A549 (cell line): ENCODE results near the gene IQCC. TPM values are rescaled to one million over a fixed set of nuclear protein-coding genes. Genes with fewer than 3 reads are reported as not detected.

Experiments
- ATAC-seq, 2 experiments: fragments of 200-7000 bp in 1 of 2; fragments of >200 bp in 1 of 2; cut with Nextera tagmentation in 1 of 2; cut with Tn5 transposase in 1 of 2; 3 replicates each; pipeline versions ENCODE4 v1.8.0 to v1.9.1; 2018 to 2020; ENCODE audit warnings: mild to moderate bottlenecking in 1 of 2, moderate library complexity in 1 of 2
- CTCF ChIA-PET: fragments of 300-600 bp; sonication (Branson Sonifier 250); formaldehyde crosslinking; extraction: SDS; loops from one replicate; lab custom pipeline; 2021; ENCODE audit warnings: antibody characterized with exemption, inconsistent platforms; lab: Yijun Ruan, JAX
- POLR2A ChIA-PET: fragments of 350-600 bp; formaldehyde crosslinking; extraction: SDS; loops from one replicate; lab custom pipeline; 2021; ENCODE audit warnings: antibody characterized with exemption, inconsistent platforms; lab: Yijun Ruan, JAX
- DNase-seq, 2 experiments: peaks; one replicate each; pipeline versions ENCODE4 v3.0.0 to v3.0.0-alpha.2; 2011 to 2016; ENCODE audit warnings: low read depth in 1 of 2, low spot score in 1 of 2
- FAIRE-seq: peaks from 2 replicates; lab custom pipeline; 2011; peaks lifted over from hg19 to GRCh38; lab: Jason Lieb, UNC
- H3K27ac ChIP-seq, 2 experiments: fragments of >200 bp; sonication (Bioruptor Twin); formaldehyde crosslinking; 3 replicates each; pipeline ENCODE4 v1.5.1; 2016 to 2017
- H3K4me1 ChIP-seq: fragments of >200 bp; sonication (Bioruptor Twin); formaldehyde crosslinking; 3 replicates; pipeline ENCODE4 v1.6.1; 2016
- H3K4me2 ChIP-seq: fragments of >200 bp; sonication (Bioruptor Twin); formaldehyde crosslinking; 3 replicates; pipeline ENCODE4 v1.6.1; 2016
- H3K4me3 ChIP-seq: fragments of >200 bp; sonication (Bioruptor Twin); formaldehyde crosslinking; 3 replicates; pipeline ENCODE4 v1.5.1; 2016
- H3K9me3 ChIP-seq: fragments of >200 bp; sonication (Bioruptor Twin); formaldehyde crosslinking; 3 replicates; pipeline ENCODE4 v1.6.1; 2016
- BHLHE40 ChIP-seq: IDR thresholded peaks from 2 replicates; pipeline ENCODE4 v1.6.1; 2012; ENCODE audit warnings: low read depth, low read length, inconsistent platforms
- CBX2 ChIP-seq: fragments of 200-600 bp; sonication (generic); IDR thresholded peaks from 2 replicates; pipeline ENCODE4 v1.6.1; 2016; ENCODE audit warnings: low read depth, mild to moderate bottlenecking, borderline replicate concordance
- CEBPB ChIP-seq, 2 experiments: fragments of >200 bp in 1 of 2; sonication (Bioruptor Twin) in 1 of 2; formaldehyde crosslinking in 1 of 2; IDR thresholded peaks; 2 replicates each; pipeline ENCODE4 v1.6.1; 2012 to 2016
- CHD2 ChIP-seq: fragments of 150-350 bp; IDR thresholded peaks from 2 replicates; pipeline ENCODE4 v1.6.1; 2014; ENCODE audit warnings: low read length; ENCODE audit not compliant: partially characterized antibody
- EHF ChIP-seq: fragments of 250-450 bp; sonication (Bioruptor Pico); IDR thresholded peaks from 2 replicates; pipeline ENCODE4 v1.5.0; 2020; ENCODE audit warnings: mild to moderate bottlenecking
- FOSL2 ChIP-seq, 2 experiments: fragments of 450-650 bp in 1 of 2; fragments of >200 bp in 1 of 2; sonication (Bioruptor Twin) in 1 of 2; formaldehyde crosslinking; IDR thresholded peaks; 2 replicates each; pipeline versions ENCODE4 v1.5.0 to v1.6.1; 2016 to 2020; ENCODE audit warnings: mild to moderate bottlenecking in 1 of 2, moderate library complexity in 1 of 2
- FOXS1 ChIP-seq: fragments of 250-450 bp; sonication (Bioruptor Pico); IDR thresholded peaks from 2 replicates; pipeline ENCODE4 v1.5.0; 2020; ENCODE audit warnings: mild to moderate bottlenecking, moderate library complexity
- GATA3 ChIP-seq: IDR thresholded peaks from 2 replicates; pipeline ENCODE4 v1.6.1; 2012; ENCODE audit warnings: borderline replicate concordance
- HDAC2 ChIP-seq: fragments of 200-600 bp; sonication (generic); IDR thresholded peaks from 2 replicates; pipeline ENCODE4 v1.6.1; 2016
- HOXB5 ChIP-seq: fragments of 250-450 bp; sonication (Bioruptor Pico); IDR thresholded peaks from 2 replicates; pipeline ENCODE4 v1.5.0; 2020; ENCODE audit warnings: mild to moderate bottlenecking, moderate library complexity
- JUN ChIP-seq, 2 experiments: fragments of >200 bp; sonication (Bioruptor Twin); formaldehyde crosslinking; IDR thresholded peaks; 2 replicates in 1 of 2; 3 replicates in 1 of 2; pipeline ENCODE4 v1.6.1; 2016 to 2017
- KDM5A ChIP-seq: fragments of 200-600 bp; sonication (generic); IDR thresholded peaks from 2 replicates; pipeline ENCODE4 v1.6.1; 2016; ENCODE audit warnings: antibody characterized with exemption, mild to moderate bottlenecking
- MAFK ChIP-seq: fragments of 450-650 bp; IDR thresholded peaks from 2 replicates; pipeline ENCODE4 v1.6.1; 2014; ENCODE audit not compliant: partially characterized antibody
- MAZ ChIP-seq: fragments of 150-350 bp; IDR thresholded peaks from 2 replicates; pipeline ENCODE4 v1.6.1; 2014; ENCODE audit warnings: antibody characterized with exemption, low read depth, low read length, borderline replicate concordance
- MYC ChIP-seq: IDR thresholded peaks from 2 replicates; pipeline ENCODE4 v1.6.1; 2012; ENCODE audit warnings: mild to moderate bottlenecking, inconsistent platforms, low read length, improper control_type of control experiment, borderline replicate concordance
- NR3C1 ChIP-seq: fragments of >200 bp; sonication (Bioruptor Twin); formaldehyde crosslinking; IDR thresholded peaks from 3 replicates; pipeline ENCODE4 v1.6.1; 2017
- POLR2AphosphoS2 ChIP-seq: conservative IDR thresholded peaks from 2 replicates; pipeline ENCODE4 v1.6.1; 2012; ENCODE audit warnings: low read length, improper control_type of control experiment, inconsistent platforms
- RNF2 ChIP-seq: fragments of 200-600 bp; sonication (generic); IDR thresholded peaks from 2 replicates; pipeline ENCODE4 v1.6.1; 2016; ENCODE audit warnings: low read depth, mild to moderate bottlenecking, antibody characterized with exemption, moderate library complexity, borderline replicate concordance
- SMC3 ChIP-seq: fragments of >200 bp; sonication (Bioruptor Twin); formaldehyde crosslinking; IDR thresholded peaks from 3 replicates; pipeline ENCODE4 v1.6.1; 2018; ENCODE audit warnings: inconsistent platforms
- ZFP36 ChIP-seq: fragments of 450-650 bp; IDR thresholded peaks from 2 replicates; pipeline ENCODE4 v1.6.1; 2014; ENCODE audit warnings: borderline replicate concordance; ENCODE audit not compliant: partially characterized antibody
- ZNF302 ChIP-seq: fragments of 250-450 bp; sonication (Bioruptor Pico); IDR thresholded peaks from 2 replicates; pipeline ENCODE4 v1.9.0; 2021; ENCODE audit warnings: inconsistent platforms, mild to moderate bottlenecking, moderate library complexity
- WGBS: methylation state at CpG from one replicate; pipeline ENCODE4 v1.1.6; 2017; ENCODE audit errors: missing lambda C conversion rate; 5-methylcytosine and 5-hydroxymethylcytosine counted together
- polyA plus RNA-seq, 4 experiments: library from polyadenylated mRNA; depleted of rRNA in 3 of 4; stranded (reverse); fragments of >200 nt; fragmentation: RNase III in 1 of 4; extraction: RNeasy Plus Mini Kit Qiagen cat#74134 plus additional on column Dnase treatment in 1 of 4; gene quantifications; 2 replicates in 3 of 4; 3 replicates in 1 of 4; pipeline ENCODE4 v1.2.3, GENCODE V29; 2011 to 2017
- TF ChIP-seq, protein P1 (sequence below): fragments of >200 bp; sonication (Bioruptor Twin); formaldehyde crosslinking; IDR thresholded peaks from 2 replicates; pipeline ENCODE4 v1.6.1; 2016
- TF ChIP-seq, protein P2 (sequence below): IDR thresholded peaks from 2 replicates; pipeline ENCODE4 v1.6.1; 2012
- TF ChIP-seq, protein P3 (sequence below): fragments of 200-600 bp; sonication (generic); IDR thresholded peaks from 2 replicates; pipeline ENCODE4 v1.6.1; 2016; ENCODE audit warnings: antibody characterized with exemption, mild to moderate bottlenecking, moderate library complexity
- TF ChIP-seq, protein P4 (sequence below): IDR thresholded peaks from 2 replicates; pipeline ENCODE4 v1.6.1; 2012

The IQCC gene
- polyA plus RNA-seq, 2 of the 4 experiments (the other 2 are of a cell fraction), result 1.6 to 2.0 TPM

DNA sequence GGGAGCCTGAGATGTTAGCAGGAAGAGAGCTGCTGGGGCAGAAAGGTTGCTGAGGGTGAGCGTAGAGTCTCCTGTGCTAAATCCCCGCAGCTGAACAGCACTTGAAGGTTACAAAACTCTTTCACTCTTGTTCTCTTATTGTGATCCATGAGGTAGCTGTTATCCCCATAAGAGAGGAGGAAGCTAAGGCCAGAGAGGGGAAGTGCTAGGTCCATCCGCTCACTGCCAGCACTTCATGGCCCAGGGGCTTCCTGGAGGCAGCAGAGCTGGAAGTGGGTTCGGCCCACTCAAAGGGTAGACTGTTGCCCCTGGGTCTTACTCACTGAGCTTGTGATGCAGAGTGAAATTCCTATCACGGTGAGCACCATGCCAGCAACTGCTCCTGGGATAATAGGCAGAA is 11.1 kb downstream of the IQCC start:
- Histone ChIP-seq H3K27ac (no peak overlapping the region), H3K4me2 (no peak overlapping the region), H3K4me1 (peaks cover 8% of the 10 kb centered on the region; the same call in 2 of the 3 replicates), H3K9me3 (no peaks in the 10 kb centered on the region), H3K4me3 (no peak overlapping the region)
- no peak for DNase-seq
- FAIRE-seq, result no peak
- POLR2A ChIA-PET, result interaction anchor here (1.4 to 1.8 kb wide), 3 partner anchors 25 to 119 kb away, joined by 3 to 10 read pairs (median 8); partner anchors contain the start of genes MARCKSL1 and TXLNA
- no peak for ATAC-seq
- CTCF ChIA-PET, result interaction anchor here (0.5 to 10.4 kb wide), 23 partner anchors 10 to 198 kb away, joined by 3 to 96 read pairs (median 6); partner anchors contain the start of genes CCDC28B, FAM167B, IQCC and LCK
- WGBS, result 92% methylated on average over 5 of the region's 5 CpGs
- TF ChIP-seq JUN (IDR thresholded peaks at IDR 0.05), result no peak
- TF ChIP-seq MAZ, result no peak
- no peak for TF ChIP-seq CBX2

DNA sequence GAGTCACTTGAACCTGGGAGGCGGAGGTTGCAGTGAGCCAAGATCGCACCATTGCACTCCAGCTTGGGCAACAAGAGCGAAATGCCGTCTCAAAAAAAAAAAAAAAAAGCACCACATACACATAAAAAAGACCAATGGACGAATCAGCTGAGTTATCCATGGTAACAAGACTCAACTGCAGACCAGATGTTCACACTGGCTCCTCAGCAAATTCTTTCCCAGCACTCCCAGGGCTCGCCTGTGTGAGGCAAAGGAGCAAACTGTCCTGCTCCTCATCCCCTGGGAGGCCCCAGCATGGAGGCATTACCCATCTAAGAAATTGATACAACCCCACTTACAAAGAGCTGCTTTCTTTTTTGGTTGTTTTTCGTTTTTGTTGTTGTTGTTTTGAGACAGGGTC is 13.6 kb downstream of the IQCC start:
- no peak overlapping the region for H3K4me2 ChIP-seq
- TF ChIP-seq, protein P1, sequence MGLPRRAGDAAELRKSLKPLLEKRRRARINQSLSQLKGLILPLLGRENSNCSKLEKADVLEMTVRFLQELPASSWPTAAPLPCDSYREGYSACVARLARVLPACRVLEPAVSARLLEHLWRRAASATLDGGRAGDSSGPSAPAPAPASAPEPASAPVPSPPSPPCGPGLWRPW, result no peak
- TF ChIP-seq HDAC2, result no peak
- no peak for TF ChIP-seq FOSL2 (IDR thresholded peaks at IDR 0.05)
- no peak for TF ChIP-seq FOSL2 (CRISPR knock-in tag; IDR thresholded peaks at IDR 0.05)
- TF ChIP-seq NR3C1, result no peak
- no peak for TF ChIP-seq CHD2
- TF ChIP-seq MAFK, result no peak
- no peak for TF ChIP-seq GATA3
- no peak for TF ChIP-seq BHLHE40
- TF ChIP-seq ZNF302, result no peak
- no peak for TF ChIP-seq MYC
- TF ChIP-seq CEBPB (IDR thresholded peaks at IDR 0.05), result no peak
- TF ChIP-seq, all 56 proteins: peak for 0
- ChIA-PET CTCF (interaction anchor here (1.2 to 10.4 kb wide), 3 partner anchors 21 to 98 kb away, joined by 4 to 96 read pairs (median 20); partner anchors contain the start of genes FAM167B and LCK), POLR2A (no interaction called here)
- Histone ChIP-seq H3K4me1 (peaks cover 17% of the 10 kb centered on the region), H3K9me3 (no peaks in the 10 kb centered on the region), H3K27ac (no peak overlapping the region), H3K4me3 (no peak overlapping the region)
- FAIRE-seq (no peak), DNase-seq (no peak), ATAC-seq (no peak)
- WGBS, result 87% methylated on average over 7 of the region's 7 CpGs

DNA sequence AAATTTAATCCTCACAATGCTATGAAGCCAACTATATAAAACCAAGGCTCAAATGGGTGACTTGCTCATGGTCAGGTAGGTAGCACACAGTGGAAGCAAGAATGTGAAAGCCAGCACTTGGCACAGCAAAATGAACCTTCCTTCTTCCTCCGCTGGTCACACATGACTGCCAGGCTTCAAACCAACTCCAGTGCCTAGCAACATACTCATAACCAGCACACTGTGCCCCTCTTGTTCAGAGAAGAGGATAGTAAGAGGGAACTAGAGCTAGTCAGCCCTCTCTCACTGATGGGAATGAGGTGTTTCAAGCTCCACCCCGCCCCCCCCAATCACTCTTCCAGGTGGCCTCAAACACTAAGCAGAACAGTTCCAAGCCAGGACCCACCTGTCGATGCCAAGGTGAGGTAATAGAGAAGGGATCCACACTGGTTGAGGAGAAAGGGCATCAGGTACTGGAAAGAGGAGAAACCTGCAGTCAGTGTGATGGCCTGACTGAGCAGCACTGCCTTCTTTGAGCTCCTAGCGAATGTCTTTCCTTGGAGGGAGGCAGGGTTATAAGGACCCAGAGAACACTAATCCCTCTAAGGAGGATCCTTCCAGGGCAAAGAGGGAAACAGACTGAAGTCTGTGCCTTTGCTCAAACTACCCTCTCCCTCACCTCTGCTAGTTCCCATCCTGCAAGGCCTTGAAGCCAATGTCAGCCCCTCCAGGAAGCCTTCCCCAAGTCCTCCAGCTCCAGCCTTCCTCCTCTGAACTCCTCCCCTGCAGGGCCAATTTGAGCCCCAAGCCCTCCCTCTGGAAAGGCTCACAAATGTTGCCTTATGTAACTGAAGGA is 15.5 kb downstream of the IQCC start:
- H3K4me2 ChIP-seq, result peak overlapping the region; percentile 94
- DNase-seq, result no peak
- peak overlapping the region; percentile 93 to 97 for H3K27ac ChIP-seq
- TF ChIP-seq, protein P2, sequence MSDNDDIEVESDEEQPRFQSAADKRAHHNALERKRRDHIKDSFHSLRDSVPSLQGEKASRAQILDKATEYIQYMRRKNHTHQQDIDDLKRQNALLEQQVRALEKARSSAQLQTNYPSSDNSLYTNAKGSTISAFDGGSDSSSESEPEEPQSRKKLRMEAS, result no peak
- TF ChIP-seq KDM5A (no peak), ZFP36 (no peak), ZNF302 (no peak), CEBPB (IDR thresholded peaks at IDR 0.05) (no peak), RNF2 (no peak), MYC (no peak), POLR2AphosphoS2 (no peak), MAZ (no peak), EHF (CRISPR knock-in tag) (no peak), SMC3 (no peak), FOXS1 (no peak), HOXB5 (CRISPR knock-in tag) (no peak)
- TF ChIP-seq, protein P3, sequence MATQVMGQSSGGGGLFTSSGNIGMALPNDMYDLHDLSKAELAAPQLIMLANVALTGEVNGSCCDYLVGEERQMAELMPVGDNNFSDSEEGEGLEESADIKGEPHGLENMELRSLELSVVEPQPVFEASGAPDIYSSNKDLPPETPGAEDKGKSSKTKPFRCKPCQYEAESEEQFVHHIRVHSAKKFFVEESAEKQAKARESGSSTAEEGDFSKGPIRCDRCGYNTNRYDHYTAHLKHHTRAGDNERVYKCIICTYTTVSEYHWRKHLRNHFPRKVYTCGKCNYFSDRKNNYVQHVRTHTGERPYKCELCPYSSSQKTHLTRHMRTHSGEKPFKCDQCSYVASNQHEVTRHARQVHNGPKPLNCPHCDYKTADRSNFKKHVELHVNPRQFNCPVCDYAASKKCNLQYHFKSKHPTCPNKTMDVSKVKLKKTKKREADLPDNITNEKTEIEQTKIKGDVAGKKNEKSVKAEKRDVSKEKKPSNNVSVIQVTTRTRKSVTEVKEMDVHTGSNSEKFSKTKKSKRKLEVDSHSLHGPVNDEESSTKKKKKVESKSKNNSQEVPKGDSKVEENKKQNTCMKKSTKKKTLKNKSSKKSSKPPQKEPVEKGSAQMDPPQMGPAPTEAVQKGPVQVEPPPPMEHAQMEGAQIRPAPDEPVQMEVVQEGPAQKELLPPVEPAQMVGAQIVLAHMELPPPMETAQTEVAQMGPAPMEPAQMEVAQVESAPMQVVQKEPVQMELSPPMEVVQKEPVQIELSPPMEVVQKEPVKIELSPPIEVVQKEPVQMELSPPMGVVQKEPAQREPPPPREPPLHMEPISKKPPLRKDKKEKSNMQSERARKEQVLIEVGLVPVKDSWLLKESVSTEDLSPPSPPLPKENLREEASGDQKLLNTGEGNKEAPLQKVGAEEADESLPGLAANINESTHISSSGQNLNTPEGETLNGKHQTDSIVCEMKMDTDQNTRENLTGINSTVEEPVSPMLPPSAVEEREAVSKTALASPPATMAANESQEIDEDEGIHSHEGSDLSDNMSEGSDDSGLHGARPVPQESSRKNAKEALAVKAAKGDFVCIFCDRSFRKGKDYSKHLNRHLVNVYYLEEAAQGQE, result no peak
- TF ChIP-seq, protein P4, sequence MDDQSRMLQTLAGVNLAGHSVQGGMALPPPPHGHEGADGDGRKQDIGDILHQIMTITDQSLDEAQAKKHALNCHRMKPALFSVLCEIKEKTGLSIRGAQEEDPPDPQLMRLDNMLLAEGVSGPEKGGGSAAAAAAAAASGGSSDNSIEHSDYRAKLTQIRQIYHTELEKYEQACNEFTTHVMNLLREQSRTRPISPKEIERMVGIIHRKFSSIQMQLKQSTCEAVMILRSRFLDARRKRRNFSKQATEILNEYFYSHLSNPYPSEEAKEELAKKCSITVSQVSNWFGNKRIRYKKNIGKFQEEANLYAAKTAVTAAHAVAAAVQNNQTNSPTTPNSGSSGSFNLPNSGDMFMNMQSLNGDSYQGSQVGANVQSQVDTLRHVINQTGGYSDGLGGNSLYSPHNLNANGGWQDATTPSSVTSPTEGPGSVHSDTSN, result no peak
- TF ChIP-seq, all 56 proteins: peak for 0
- FAIRE-seq (no peak), ATAC-seq (no peak)
- CTCF ChIA-PET, result interaction anchor here (0.8 to 10.4 kb wide), 5 partner anchors 9 to 96 kb away, joined by 3 to 96 read pairs (median 4); partner anchors contain the start of genes FAM167B and LCK
- Histone ChIP-seq H3K4me3 (peak overlapping the region; percentile 86), H3K9me3 (no peaks in the 10 kb centered on the region), H3K4me1 (peaks cover 18% of the 10 kb centered on the region)
- POLR2A ChIA-PET, result no interaction called here
- WGBS, result 90% methylated on average over 4 of the region's 4 CpGs
